ENCODE results near the gene HMCN1. TPM values are rescaled to one million over a fixed set of nuclear protein-coding genes. Genes with fewer than 3 reads are reported as not detected.

HMCN1 gene
- polyA plus RNA-seq, 1 donor from 2014 or later: not detected

- H3K27ac Mint-ChIP-seq: no peak overlapping the region
- no peaks in the 10 kb centered on the region for H3K4me1 Mint-ChIP-seq
- H3K36me3 Mint-ChIP-seq: no peaks in the 10 kb centered on the region
- no peaks in the 10 kb centered on the region for H3K9me3 Mint-ChIP-seq
- H3K4me3 Mint-ChIP-seq: no peak overlapping the region
- peaks cover 1% of the 10 kb centered on the region for H3K27me3 Mint-ChIP-seq
These were observed 106.7 kb downstream of the HMCN1 start for GRCh38 chr1:185840880-185841279.

- H3K27ac Mint-ChIP-seq: no peak overlapping the region
- H3K9me3 Mint-ChIP-seq: no peaks in the 10 kb centered on the region
- no peaks in the 10 kb centered on the region for H3K36me3 Mint-ChIP-seq
- no peak overlapping the region for H3K4me3 Mint-ChIP-seq
- no peaks in the 10 kb centered on the region for H3K4me1 Mint-ChIP-seq
- peaks cover 1% of the 10 kb centered on the region for H3K27me3 Mint-ChIP-seq
These were observed 109.2 kb downstream of the HMCN1 start for GRCh38 chr1:185843297-185843869.

GRCh38 chr1:185843986-185844385 is 109.8 kb downstream of the HMCN1 start:
- H3K4me3 Mint-ChIP-seq: no peak overlapping the region
- H3K4me1 Mint-ChIP-seq: no peaks in the 10 kb centered on the region
- H3K27ac Mint-ChIP-seq: no peak overlapping the region
- no peaks in the 10 kb centered on the region for H3K36me3 Mint-ChIP-seq
- peaks cover 1% of the 10 kb centered on the region for H3K27me3 Mint-ChIP-seq
- no peaks in the 10 kb centered on the region for H3K9me3 Mint-ChIP-seq

GRCh38 chr1:185846672-185847444 is 112.7 kb downstream of the HMCN1 start:
- peaks cover 1% of the 10 kb centered on the region for H3K27me3 Mint-ChIP-seq
- H3K4me3 Mint-ChIP-seq: no peak overlapping the region
- H3K27ac Mint-ChIP-seq: no peak overlapping the region
- no peaks in the 10 kb centered on the region for H3K9me3 Mint-ChIP-seq
- no peaks in the 10 kb centered on the region for H3K4me1 Mint-ChIP-seq
- no peaks in the 10 kb centered on the region for H3K36me3 Mint-ChIP-seq

DNA sequence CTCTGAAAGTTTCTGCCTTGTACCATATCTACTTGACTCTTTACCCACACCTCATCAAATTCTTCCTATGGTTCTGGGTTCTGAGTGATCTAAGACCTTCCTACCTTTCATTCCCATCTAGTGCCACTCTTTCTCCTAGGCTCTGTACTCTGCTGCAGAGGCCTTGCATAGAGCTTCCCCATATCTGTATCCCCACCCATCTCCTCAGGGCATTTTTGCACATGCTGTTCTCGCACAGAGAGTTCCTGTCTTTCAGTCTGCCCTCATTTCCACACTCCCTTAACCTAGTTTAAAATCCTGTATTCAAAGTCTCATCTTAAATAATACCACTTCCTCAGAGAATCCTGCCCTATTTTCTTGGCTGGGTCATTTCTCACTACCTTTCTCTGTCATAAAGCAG is 114.8 kb downstream of the HMCN1 start:
- no peaks in the 10 kb centered on the region for H3K36me3 Mint-ChIP-seq
- H3K4me3 Mint-ChIP-seq: no peak overlapping the region
- no peaks in the 10 kb centered on the region for H3K9me3 Mint-ChIP-seq
- H3K4me1 Mint-ChIP-seq: no peaks in the 10 kb centered on the region
- H3K27ac Mint-ChIP-seq: no peak overlapping the region
- peaks cover 6% of the 10 kb centered on the region for H3K27me3 Mint-ChIP-seq

- H3K4me1 Mint-ChIP-seq: no peaks in the 10 kb centered on the region
- peaks cover 4% of the 10 kb centered on the region for H3K27me3 Mint-ChIP-seq
- H3K4me3 Mint-ChIP-seq: no peak overlapping the region
- H3K36me3 Mint-ChIP-seq: no peaks in the 10 kb centered on the region
- H3K9me3 Mint-ChIP-seq: peaks cover 0 to 2% (median 0%) of the 10 kb centered on the region in 3 donors
- no peak overlapping the region for H3K27ac Mint-ChIP-seq
These were observed 116.2 kb downstream of the HMCN1 start for GRCh38 chr1:185850366-185850765.

DNA sequence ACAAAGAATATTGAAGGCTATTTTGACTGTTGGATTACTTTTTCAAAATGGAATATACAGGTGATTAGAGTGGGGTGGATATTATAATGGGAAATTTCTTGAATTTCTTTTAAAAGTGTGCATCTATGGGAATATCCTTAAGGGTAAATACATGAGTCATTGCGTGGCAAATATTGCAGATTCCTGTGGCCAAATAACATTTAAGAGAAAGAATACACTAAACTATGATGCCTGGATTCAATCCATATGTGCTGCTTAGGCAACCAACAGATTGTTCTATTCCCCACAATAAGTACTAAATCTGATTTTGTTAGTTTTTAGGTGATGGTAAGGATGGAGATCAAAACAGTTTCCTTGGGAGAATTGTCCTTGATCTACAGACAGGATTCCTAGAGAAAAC is 119.5 kb downstream of the HMCN1 start:
- no peaks in the 10 kb centered on the region for H3K4me1 Mint-ChIP-seq
- H3K27ac Mint-ChIP-seq: no peak overlapping the region
- H3K36me3 Mint-ChIP-seq: no peaks in the 10 kb centered on the region
- peaks cover 4% of the 10 kb centered on the region for H3K27me3 Mint-ChIP-seq
- peaks cover 0 to 2% (median 0%) of the 10 kb centered on the region in 3 donors for H3K9me3 Mint-ChIP-seq
- no peak overlapping the region for H3K4me3 Mint-ChIP-seq

DNA sequence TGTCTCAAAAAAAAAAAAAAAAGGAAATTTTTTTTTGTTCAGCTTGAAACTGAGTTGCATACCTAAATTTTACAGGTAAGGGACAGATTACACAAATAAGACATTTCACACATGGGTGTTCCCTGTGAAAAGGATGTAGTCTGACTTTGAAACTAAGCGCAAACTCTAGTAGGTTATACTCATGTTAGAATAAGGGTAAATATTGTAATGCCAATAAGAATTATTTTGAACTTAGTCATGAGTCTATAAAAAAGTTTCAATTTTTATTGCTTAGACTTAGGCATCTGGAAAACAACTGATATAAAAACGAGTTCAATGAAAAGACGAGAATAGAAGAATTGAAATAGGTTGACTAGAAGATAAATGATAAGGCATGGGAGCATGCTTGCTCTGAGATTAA is 122.3 kb downstream of the HMCN1 start:
- peaks cover 0 to 2% (median 0%) of the 10 kb centered on the region in 3 donors for H3K9me3 Mint-ChIP-seq
- H3K36me3 Mint-ChIP-seq: no peaks in the 10 kb centered on the region
- no peak overlapping the region for H3K27ac Mint-ChIP-seq
- H3K27me3 Mint-ChIP-seq: peaks cover 4% of the 10 kb centered on the region
- H3K4me3 Mint-ChIP-seq: no peak overlapping the region
- H3K4me1 Mint-ChIP-seq: no peaks in the 10 kb centered on the region

- peaks cover 8% of the 10 kb centered on the region for H3K27me3 Mint-ChIP-seq
- no peak overlapping the region for H3K4me3 Mint-ChIP-seq
- H3K4me1 Mint-ChIP-seq: no peaks in the 10 kb centered on the region
- peak overlapping the region in 1 of 3 donors; percentile 22 for H3K27ac Mint-ChIP-seq
- H3K36me3 Mint-ChIP-seq: no peaks in the 10 kb centered on the region
- peaks cover 0 to 2% (median 0%) of the 10 kb centered on the region in 3 donors for H3K9me3 Mint-ChIP-seq
These were observed 123.3 kb downstream of the HMCN1 start for GRCh38 chr1:185857442-185857841.

DNA sequence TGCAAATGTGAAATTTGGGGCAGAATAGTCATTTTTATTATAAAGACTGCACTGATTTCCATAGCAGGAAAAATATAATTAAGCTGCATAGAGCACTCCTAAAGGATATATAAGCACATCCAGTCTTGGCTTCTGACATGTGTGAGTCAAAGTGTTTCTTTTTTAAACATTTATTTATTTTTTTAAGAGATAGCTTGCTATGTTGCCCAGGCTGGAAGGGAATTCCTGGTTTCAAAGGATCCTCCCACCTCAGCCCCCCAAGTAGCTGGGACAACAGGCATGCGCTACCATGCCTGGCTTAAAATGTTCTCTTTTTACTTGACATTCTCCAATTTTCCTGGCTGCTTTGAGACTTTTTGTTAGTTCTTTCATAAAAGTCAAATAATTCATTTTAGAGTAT is 126.1 kb downstream of the HMCN1 start:
- Mint-ChIP-seq H3K27ac (no peak overlapping the region), H3K9me3 (no peaks in the 10 kb centered on the region), H3K36me3 (peaks cover 4% of the 10 kb centered on the region), H3K27me3 (peaks cover 4% of the 10 kb centered on the region), H3K4me3 (no peak overlapping the region), H3K4me1 (no peaks in the 10 kb centered on the region)

GRCh38 chr1:185860859-185861258 is 126.7 kb downstream of the HMCN1 start:
- H3K4me3 Mint-ChIP-seq: no peak overlapping the region
- no peaks in the 10 kb centered on the region for H3K9me3 Mint-ChIP-seq
- H3K36me3 Mint-ChIP-seq: peaks cover 4% of the 10 kb centered on the region
- peaks cover 4% of the 10 kb centered on the region for H3K27me3 Mint-ChIP-seq
- H3K4me1 Mint-ChIP-seq: no peaks in the 10 kb centered on the region
- no peak overlapping the region for H3K27ac Mint-ChIP-seq

- no peaks in the 10 kb centered on the region for H3K4me1 Mint-ChIP-seq
- H3K27me3 Mint-ChIP-seq: peaks cover 4% of the 10 kb centered on the region
- H3K9me3 Mint-ChIP-seq: no peaks in the 10 kb centered on the region
- peaks cover 4% of the 10 kb centered on the region for H3K36me3 Mint-ChIP-seq
- H3K4me3 Mint-ChIP-seq: no peak overlapping the region
- no peak overlapping the region for H3K27ac Mint-ChIP-seq
These were observed 127.4 kb downstream of the HMCN1 start for GRCh38 chr1:185861630-185862029.

DNA sequence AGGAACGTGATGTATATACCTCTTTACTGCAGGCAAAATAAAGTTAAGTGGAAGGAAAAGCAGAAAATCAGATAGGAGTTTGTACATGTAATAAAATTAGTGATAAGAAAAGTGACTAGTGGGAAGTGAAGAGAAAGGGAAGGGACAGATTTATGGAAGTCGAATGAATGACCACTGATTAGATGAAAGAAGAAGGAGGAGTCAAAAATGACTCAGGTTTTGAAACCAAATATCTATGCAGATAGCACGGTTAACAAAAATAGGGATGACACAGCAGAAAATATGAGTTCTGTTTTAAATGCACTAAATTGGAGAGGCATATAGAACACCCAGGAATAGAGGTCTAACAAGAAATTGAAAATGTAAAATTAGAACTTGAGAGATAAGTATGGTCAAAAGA is 128.0 kb downstream of the HMCN1 start:
- peak overlapping the region in 1 of 3 donors; percentile 55 for H3K27ac Mint-ChIP-seq
- peaks cover 4% of the 10 kb centered on the region for H3K27me3 Mint-ChIP-seq
- no peaks in the 10 kb centered on the region for H3K9me3 Mint-ChIP-seq
- peaks cover 4% of the 10 kb centered on the region for H3K36me3 Mint-ChIP-seq
- no peaks in the 10 kb centered on the region for H3K4me1 Mint-ChIP-seq
- H3K4me3 Mint-ChIP-seq: no peak overlapping the region

DNA sequence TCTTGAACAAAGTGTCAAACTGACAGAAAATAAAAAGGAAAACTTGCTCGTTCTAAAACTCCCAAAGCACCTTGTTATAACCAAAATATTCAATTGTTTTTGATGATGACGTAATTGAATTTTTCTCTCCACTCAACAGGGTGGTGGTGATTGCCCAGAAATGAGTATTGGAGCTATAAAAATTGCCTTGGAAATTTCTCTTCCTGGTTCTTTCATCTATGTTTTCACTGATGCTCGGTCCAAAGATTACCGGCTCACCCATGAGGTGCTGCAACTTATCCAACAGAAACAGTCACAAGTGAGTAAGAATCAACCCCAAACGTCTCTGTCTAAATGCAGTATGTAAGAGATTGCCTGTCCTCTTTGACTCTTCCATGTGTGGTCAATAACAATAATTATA is 130.1 kb downstream of the HMCN1 start:
- H3K27ac Mint-ChIP-seq: no peak overlapping the region

GRCh38 chr1:185864889-185865517 is 130.8 kb downstream of the HMCN1 start:
- Mint-ChIP-seq H3K9me3 (peaks cover 0 to 2% (median 0%) of the 10 kb centered on the region in 3 donors), H3K27ac (no peak overlapping the region), H3K4me3 (no peak overlapping the region), H3K4me1 (no peaks in the 10 kb centered on the region), H3K36me3 (peaks cover 4% of the 10 kb centered on the region), H3K27me3 (peaks cover 4% of the 10 kb centered on the region)

More for the DNA sequence above, 130.1 kb downstream of the HMCN1 start:
- H3K27me3 Mint-ChIP-seq: peaks cover 4% of the 10 kb centered on the region
- no peaks in the 10 kb centered on the region for H3K4me1 Mint-ChIP-seq
- peaks cover 0 to 2% (median 0%) of the 10 kb centered on the region in 3 donors for H3K9me3 Mint-ChIP-seq
- no peak overlapping the region for H3K4me3 Mint-ChIP-seq
- H3K36me3 Mint-ChIP-seq: peaks cover 4% of the 10 kb centered on the region
